CD14-positive monocyte (primary cell): ENCODE data around the gene CAMK2A. TPM values are rescaled to one million over a fixed set of nuclear protein-coding genes. Genes with fewer than 3 reads are reported as not detected.

Source experiments
- DNase-seq, 3 donors: peaks; one replicate each; pipeline ENCODE4 v3.0.0-alpha.2; 2011 to 2022
- H2AFZ ChIP-seq: 2 replicates; pipeline ENCODE4 v1.6.0; 2012; ENCODE audit warnings: mild to moderate bottlenecking, low read depth, low read length, inconsistent platforms; ENCODE audit not compliant: insufficient read depth, poor library complexity, severe bottlenecking
- H3K27ac ChIP-seq, 2 donors: 1 replicate in 1 of 2; 2 replicates in 1 of 2; pipeline ENCODE4 v1.5.1; 2012 to 2013; ENCODE audit warnings: low read length in 2 of 2, control low read depth in 1 of 2, inconsistent platforms in 1 of 2, low read depth in 1 of 2, mild to moderate bottlenecking in 1 of 2
- H3K27me3 ChIP-seq, 2 donors: one replicate each; pipeline versions ENCODE4 v1.6.0 to v1.6.1; 2011 to 2013; ENCODE audit warnings: low read length in 2 of 2; ENCODE audit not compliant: control insufficient read depth in 2 of 2, insufficient read depth in 2 of 2
- H3K36me3 ChIP-seq, 2 donors: replicated peaks in 1 of 2; 1 replicate in 1 of 2; 2 replicates in 1 of 2; pipeline versions ENCODE4 v1.5.1 to v1.6.1; 2012 to 2013; ENCODE audit warnings: low read length in 2 of 2, control low read depth in 1 of 2, inconsistent platforms in 1 of 2, mild to moderate bottlenecking in 1 of 2; ENCODE audit not compliant: insufficient read depth in 2 of 2, control insufficient read depth in 1 of 2
- H3K4me1 ChIP-seq, 2 donors: 1 replicate in 1 of 2; 2 replicates in 1 of 2; pipeline versions ENCODE4 v1.5.1 to v1.6.1; 2012 to 2013; ENCODE audit warnings: low read length in 2 of 2, control low read depth in 1 of 2, inconsistent platforms in 1 of 2, mild to moderate bottlenecking in 1 of 2, moderate library complexity in 1 of 2; ENCODE audit not compliant: insufficient read depth in 2 of 2, control insufficient read depth in 1 of 2
- H3K4me2 ChIP-seq: replicated peaks from 2 replicates; pipeline ENCODE3; 2012; ENCODE audit warnings: low read length, moderate library complexity, mild to moderate bottlenecking; ENCODE audit not compliant: poor library complexity, severe bottlenecking; ENCODE audit errors: extremely low read depth
- H3K4me3 ChIP-seq, 3 experiments: fragments of 200-600 bp in 1 of 3; sonication (generic) in 1 of 3; replicated peaks in 1 of 3; 1 replicate in 2 of 3; 2 replicates in 1 of 3; pipeline ENCODE4 v1.5.1; 2011 to 2013; ENCODE audit warnings: low read length in 3 of 3, mild to moderate bottlenecking in 3 of 3, control low read depth in 2 of 3, low read depth in 2 of 3, inconsistent platforms in 1 of 3, moderate library complexity in 1 of 3
- H3K79me2 ChIP-seq: 2 replicates; pipeline ENCODE4 v1.6.0; 2012; ENCODE audit warnings: mild to moderate bottlenecking, control low read depth, inconsistent platforms, low read length, moderate library complexity; ENCODE audit not compliant: insufficient read depth
- H3K9ac ChIP-seq: 2 replicates; pipeline ENCODE4 v1.6.0; 2017; ENCODE audit warnings: low read length, mild to moderate bottlenecking; ENCODE audit not compliant: insufficient read depth, poor library complexity, severe bottlenecking
- H3K9me3 ChIP-seq, 2 donors: replicated peaks in 1 of 2; 1 replicate in 1 of 2; 2 replicates in 1 of 2; pipeline versions ENCODE4 v1.5.1 to v1.6.1; 2012 to 2013; ENCODE audit warnings: low read length in 2 of 2, control low read depth in 1 of 2; ENCODE audit not compliant: control insufficient read depth in 1 of 2, insufficient read depth in 1 of 2
- H4K20me1 ChIP-seq: 2 replicates; pipeline ENCODE4 v1.6.0; 2012; ENCODE audit warnings: mild to moderate bottlenecking, low read length, control low read depth, moderate library complexity; ENCODE audit not compliant: insufficient read depth
- H3K27ac Mint-ChIP-seq, 7 donors: one replicate each; pipeline ENCODE4 v1.8.0; 2020; ENCODE audit warnings: mild to moderate bottlenecking in 7 of 7, mixed read lengths in 7 of 7, moderate library complexity in 6 of 7, inconsistent platforms in 2 of 7
- H3K27me3 Mint-ChIP-seq, 3 donors: one replicate each; pipeline ENCODE4 v1.8.0; 2021 to 2022; ENCODE audit warnings: low read depth in 3 of 3, mild to moderate bottlenecking in 3 of 3, mixed read lengths in 3 of 3, moderate library complexity in 3 of 3, inconsistent platforms in 1 of 3
- H3K36me3 Mint-ChIP-seq, 2 donors: one replicate each; pipeline ENCODE4 v1.8.0; 2020; ENCODE audit warnings: mixed read lengths in 2 of 2, inconsistent platforms in 1 of 2, mild to moderate bottlenecking in 1 of 2
- H3K4me1 Mint-ChIP-seq: one replicate; pipeline ENCODE4 v1.8.0; 2020; ENCODE audit warnings: mild to moderate bottlenecking, mixed read lengths
- H3K4me3 Mint-ChIP-seq, 2 donors: one replicate each; pipeline ENCODE4 v1.8.0; 2020; ENCODE audit warnings: mild to moderate bottlenecking in 2 of 2, mixed read lengths in 2 of 2, moderate library complexity in 1 of 2
- H3K9me3 Mint-ChIP-seq, 7 donors: one replicate each; pipeline ENCODE4 v1.8.0; 2020 to 2022; ENCODE audit warnings: mixed read lengths in 7 of 7, mild to moderate bottlenecking in 6 of 7, moderate library complexity in 6 of 7, inconsistent platforms in 2 of 7
- WGBS: methylation state at CpG from one replicate; pipeline ENCODE4 v1.1.5; 2013; ENCODE audit warnings: missing lambda C conversion rate; ENCODE audit not compliant: insufficient coverage; 5-methylcytosine and 5-hydroxymethylcytosine counted together
- intact Hi-C, 2 donors: fragments of 100-400 bp; cut with micrococcal nuclease; formaldehyde crosslinking; loops; one replicate each; pipeline versions ENCODE4 v1.15.0 to v1.15.1; 2023
- polyA plus RNA-seq, 3 donors: library from polyadenylated mRNA; depleted of rRNA in 1 of 3; unstranded in 2 of 3; stranded (reverse) in 1 of 3; fragments of 300-500 nt in 2 of 3; fragments of >200 nt in 1 of 3; fragmentation: Illumina TruSeq in 2 of 3; gene quantifications; 1 replicate in 2 of 3; 2 replicates in 1 of 3; pipeline ENCODE4 v1.2.3, GENCODE V29; 2012 to 2021
- TF ChIP-seq, protein P1 (sequence below): fragments of 200-600 bp; IDR thresholded peaks from one replicate; pipeline ENCODE4 v1.8.0; 2022; ENCODE audit warnings: antibody characterized with exemption, mild to moderate bottlenecking

Gene CAMK2A
- polyA plus RNA-seq, 3 donors, result not detected

DNA sequence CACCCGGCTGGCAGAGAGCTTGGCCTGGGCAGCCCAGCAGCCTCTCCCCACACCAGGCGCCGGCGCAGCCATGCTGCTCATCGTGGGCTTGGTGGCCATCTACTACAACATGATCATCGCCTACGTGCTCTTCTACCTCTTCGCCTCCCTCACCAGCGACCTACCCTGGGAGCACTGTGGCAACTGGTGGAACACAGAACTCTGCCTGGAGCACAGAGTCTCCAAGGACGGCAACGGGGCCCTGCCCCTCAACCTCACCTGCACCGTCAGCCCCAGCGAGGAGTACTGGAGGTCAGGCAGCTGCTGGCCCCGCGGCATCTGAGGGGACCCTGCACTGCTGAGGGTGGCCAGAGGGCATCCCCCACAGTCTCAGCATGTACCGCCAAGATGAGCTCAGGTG lies 92.6 kb downstream of the CAMK2A start:
- Mint-ChIP-seq H3K9me3 (no peaks in the 10 kb centered on the region), H3K4me1 (no peaks in the 10 kb centered on the region), H3K27ac (no peak overlapping the region), H3K4me3 (no peak overlapping the region), H3K36me3 (no peaks in the 10 kb centered on the region), H3K27me3 (peaks cover 21 to 31% (median 29%) of the 10 kb centered on the region in 3 donors)
- no peaks in the 10 kb centered on the region for H3K36me3 ChIP-seq
- no peak for DNase-seq
- 95% methylated on average over 16 of the region's 16 CpGs for WGBS
- intact Hi-C loops, result no loop called here
- H3K79me2 ChIP-seq, result no peaks in the 10 kb centered on the region
- H3K27me3 ChIP-seq, result peaks cover 0 to 10% of the 10 kb centered on the region in 2 donors
- TF ChIP-seq, protein P1, sequence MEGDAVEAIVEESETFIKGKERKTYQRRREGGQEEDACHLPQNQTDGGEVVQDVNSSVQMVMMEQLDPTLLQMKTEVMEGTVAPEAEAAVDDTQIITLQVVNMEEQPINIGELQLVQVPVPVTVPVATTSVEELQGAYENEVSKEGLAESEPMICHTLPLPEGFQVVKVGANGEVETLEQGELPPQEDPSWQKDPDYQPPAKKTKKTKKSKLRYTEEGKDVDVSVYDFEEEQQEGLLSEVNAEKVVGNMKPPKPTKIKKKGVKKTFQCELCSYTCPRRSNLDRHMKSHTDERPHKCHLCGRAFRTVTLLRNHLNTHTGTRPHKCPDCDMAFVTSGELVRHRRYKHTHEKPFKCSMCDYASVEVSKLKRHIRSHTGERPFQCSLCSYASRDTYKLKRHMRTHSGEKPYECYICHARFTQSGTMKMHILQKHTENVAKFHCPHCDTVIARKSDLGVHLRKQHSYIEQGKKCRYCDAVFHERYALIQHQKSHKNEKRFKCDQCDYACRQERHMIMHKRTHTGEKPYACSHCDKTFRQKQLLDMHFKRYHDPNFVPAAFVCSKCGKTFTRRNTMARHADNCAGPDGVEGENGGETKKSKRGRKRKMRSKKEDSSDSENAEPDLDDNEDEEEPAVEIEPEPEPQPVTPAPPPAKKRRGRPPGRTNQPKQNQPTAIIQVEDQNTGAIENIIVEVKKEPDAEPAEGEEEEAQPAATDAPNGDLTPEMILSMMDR, result no peak
- H3K4me1 ChIP-seq, result no peaks in the 10 kb centered on the region
- no peak overlapping the region for H3K9ac ChIP-seq
- H4K20me1 ChIP-seq, result no peaks in the 10 kb centered on the region
- no peak overlapping the region for H3K27ac ChIP-seq
- no peaks in the 10 kb centered on the region for H3K9me3 ChIP-seq
- H3K4me2 ChIP-seq, result no peak overlapping the region
- H3K4me3 ChIP-seq, result no peak overlapping the region
- H2AFZ ChIP-seq, result no peak overlapping the region

DNA sequence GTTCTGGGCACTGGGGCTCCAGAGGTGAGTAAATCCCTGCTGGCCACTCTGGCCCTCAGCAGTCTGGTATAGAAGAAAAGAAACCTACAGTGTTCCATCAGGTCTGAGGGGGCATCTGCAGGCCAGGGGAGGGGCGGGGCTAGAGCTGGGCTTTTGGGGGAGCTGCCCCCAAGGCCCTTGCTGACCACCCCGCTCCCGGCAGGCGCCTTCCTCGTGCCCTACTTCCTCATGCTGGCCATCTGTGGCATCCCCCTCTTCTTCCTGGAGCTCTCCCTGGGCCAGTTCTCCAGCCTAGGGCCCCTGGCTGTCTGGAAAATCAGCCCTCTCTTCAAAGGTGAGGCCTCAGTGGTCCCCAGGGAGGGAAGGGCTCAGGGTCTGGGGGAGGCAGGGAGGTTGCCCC lies 93.1 kb downstream of the CAMK2A start:
- Histone ChIP-seq H2AFZ (no peak overlapping the region), H3K4me1 (no peaks in the 10 kb centered on the region), H3K9ac (no peak overlapping the region), H3K4me3 (no peak overlapping the region), H4K20me1 (no peaks in the 10 kb centered on the region), H3K79me2 (no peaks in the 10 kb centered on the region), H3K4me2 (no peak overlapping the region), H3K27me3 (peaks cover 0 to 15% of the 10 kb centered on the region in 2 donors), H3K9me3 (no peaks in the 10 kb centered on the region), H3K36me3 (no peaks in the 10 kb centered on the region), H3K27ac (no peak overlapping the region)
- intact Hi-C loops, result no loop called here
- Mint-ChIP-seq H3K4me3 (no peak overlapping the region), H3K4me1 (no peaks in the 10 kb centered on the region), H3K27ac (no peak overlapping the region), H3K9me3 (peaks cover 0 to 3% (median 0%) of the 10 kb centered on the region in 7 donors), H3K27me3 (peaks cover 23 to 36% (median 33%) of the 10 kb centered on the region in 3 donors), H3K36me3 (no peaks in the 10 kb centered on the region)
- 33% methylated on average over 5 of the region's 5 CpGs for WGBS
- TF ChIP-seq, protein P1, result no peak
- DNase-seq, result no peak
